Fibroblast of lung (primary cell): Measurements from ENCODE around the gene FASTK. TPM values are rescaled to one million over a fixed set of nuclear protein-coding genes. Genes with fewer than 3 reads are reported as not detected.

ENCODE experiments used
- DNase-seq, 2 donors: peaks; one replicate each; pipeline versions ENCODE4 v3.0.0 to v3.0.0-alpha.2; 2010; ENCODE audit warnings: low read depth in 2 of 2
- H2AFZ ChIP-seq: 2 replicates; pipeline ENCODE4 v1.5.1; 2012; ENCODE audit warnings: low read length, control low read depth, inconsistent platforms
- H3K27ac ChIP-seq: 2 replicates; pipeline ENCODE4 v1.5.1; 2011; ENCODE audit warnings: low read length, control low read depth; ENCODE audit not compliant: insufficient read depth
- H3K27me3 ChIP-seq: 2 replicates; pipeline ENCODE4 v1.5.1; 2011; ENCODE audit warnings: mild to moderate bottlenecking, low read length; ENCODE audit not compliant: control insufficient read depth, insufficient read depth
- H3K36me3 ChIP-seq: 2 replicates; pipeline ENCODE4 v1.5.1; 2011; ENCODE audit warnings: low read length; ENCODE audit not compliant: control insufficient read depth, insufficient read depth
- H3K4me1 ChIP-seq: 2 replicates; pipeline ENCODE4 v1.5.1; 2011; ENCODE audit warnings: low read length; ENCODE audit not compliant: control insufficient read depth, insufficient read depth; ENCODE audit errors: extremely low read depth
- H3K4me2 ChIP-seq: 2 replicates; pipeline ENCODE4 v1.5.1; 2011; ENCODE audit warnings: low read length, control low read depth; ENCODE audit not compliant: insufficient read depth; ENCODE audit errors: extremely low read depth
- H3K4me3 ChIP-seq, 4 experiments: fragments of 200-600 bp in 1 of 4; sonication (generic) in 1 of 4; replicated peaks in 1 of 4; 2 replicates each; pipeline ENCODE4 v1.5.1; 2011 to 2016; ENCODE audit warnings: low read length in 4 of 4, low read depth in 3 of 4, mild to moderate bottlenecking in 3 of 4, control low read depth in 2 of 4, inconsistent platforms in 1 of 4, mixed read lengths in 1 of 4; ENCODE audit not compliant: insufficient read depth in 1 of 4; ENCODE audit errors: control extremely low read depth in 1 of 4
- H3K79me2 ChIP-seq: 2 replicates; pipeline ENCODE4 v1.5.1; 2012; ENCODE audit warnings: mild to moderate bottlenecking, low read length, inconsistent platforms; ENCODE audit not compliant: control insufficient read depth, insufficient read depth
- H3K9ac ChIP-seq: 2 replicates; pipeline ENCODE4 v1.5.1; 2011; ENCODE audit warnings: mild to moderate bottlenecking, low read length, control low read depth; ENCODE audit not compliant: insufficient read depth
- H3K9me3 ChIP-seq: 2 replicates; pipeline ENCODE4 v1.5.1; 2012; ENCODE audit warnings: low read depth, low read length; ENCODE audit not compliant: control insufficient read depth, insufficient read depth
- H4K20me1 ChIP-seq: 2 replicates; pipeline ENCODE4 v1.5.1; 2011; ENCODE audit warnings: low read length; ENCODE audit not compliant: control insufficient read depth, insufficient read depth; ENCODE audit errors: extremely low read depth
- EZH2 ChIP-seq: IDR thresholded peaks from 2 replicates; pipeline ENCODE4 v1.5.1; 2012; ENCODE audit warnings: low read length, control low read depth, mild to moderate bottlenecking; ENCODE audit errors: missing control alignments
- polyA plus RNA-seq, 2 donors: library from polyadenylated mRNA; depleted of rRNA in 1 of 2; stranded (reverse) in 1 of 2; unstranded in 1 of 2; fragments of >200 nt; gene quantifications; 2 replicates each; pipeline ENCODE4 v1.2.1, GENCODE V29; 2011 to 2012; ENCODE audit warnings: missing spikeins in 1 of 2
- total RNA-seq: library from RNA; depleted of rRNA; stranded (reverse); fragments of >200 nt; gene quantifications from 2 replicates; pipeline ENCODE4 v1.2.1, GENCODE V29; 2014
- TF ChIP-seq, protein P1 (sequence below), 2 donors: IDR thresholded peaks in 1 of 2; conservative IDR thresholded peaks in 1 of 2; 1 replicate in 1 of 2; 2 replicates in 1 of 2; pipeline ENCODE4 v1.5.1; 2011 to 2012; ENCODE audit warnings: low read length in 2 of 2, control low read depth in 1 of 2, inconsistent platforms in 1 of 2, low read depth in 1 of 2, mild to moderate bottlenecking in 1 of 2

The FASTK gene
- total and polyA plus RNA-seq, 2 donors (not counting 1 experiment from before 2014, with no cell fraction given) = 33.8 to 69.5 TPM

DNA sequence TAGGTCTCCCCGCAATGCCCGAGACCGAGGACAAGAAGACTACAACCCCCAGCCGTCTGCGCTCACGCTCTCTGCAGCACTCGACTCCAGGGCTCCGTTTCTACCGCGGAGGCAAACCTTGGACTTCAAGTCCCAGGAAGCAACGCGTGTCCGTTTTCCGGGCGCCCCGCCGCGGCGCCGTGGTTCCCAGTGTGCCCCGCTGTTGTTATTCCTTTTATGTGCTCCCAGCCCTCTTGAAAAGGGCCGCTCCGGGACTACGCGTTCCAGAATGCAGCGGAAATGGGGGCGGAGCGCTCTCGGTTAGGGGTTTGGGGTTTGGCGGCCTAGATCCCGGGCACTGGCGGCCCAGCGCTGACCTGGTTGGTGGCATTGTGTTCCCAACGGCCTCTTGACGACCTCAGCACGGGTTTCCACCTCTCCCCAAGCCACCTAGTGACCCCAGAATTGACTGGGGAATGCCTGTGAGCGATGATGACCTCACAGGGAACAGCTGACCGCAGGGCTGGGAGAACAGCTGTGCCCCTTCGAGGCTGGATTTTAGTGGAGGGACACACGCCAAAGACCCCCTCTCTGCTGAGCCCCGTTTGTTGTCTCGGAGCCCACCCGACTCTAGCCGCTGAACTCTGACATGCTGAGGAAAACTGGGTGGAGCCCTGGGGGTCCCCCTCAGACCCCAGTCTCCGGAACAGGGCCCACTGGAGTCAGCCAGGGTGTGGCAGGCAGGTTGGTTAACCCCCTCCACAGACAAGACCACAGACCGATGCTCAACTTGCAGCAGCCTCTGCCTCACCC lies 22.4 kb downstream of the FASTK start:
- Histone ChIP-seq H3K27ac (peak overlapping the region; percentile 93), H2AFZ (peak overlapping the region; percentile 28), H3K9me3 (no peaks in the 10 kb centered on the region), H3K9ac (peak overlapping the region; percentile 54), H3K27me3 (no peaks in the 10 kb centered on the region), H4K20me1 (no peaks in the 10 kb centered on the region), H3K36me3 (peaks cover 1% of the 10 kb centered on the region), H3K4me3 (peak overlapping the region; percentile 34 to 89 (median 58)), H3K4me2 (peak overlapping the region; percentile 71), H3K4me1 (peaks cover 23% of the 10 kb centered on the region), H3K79me2 (peaks cover 30% of the 10 kb centered on the region)
- peak; percentile 100 for DNase-seq
- TF ChIP-seq, protein P1, sequence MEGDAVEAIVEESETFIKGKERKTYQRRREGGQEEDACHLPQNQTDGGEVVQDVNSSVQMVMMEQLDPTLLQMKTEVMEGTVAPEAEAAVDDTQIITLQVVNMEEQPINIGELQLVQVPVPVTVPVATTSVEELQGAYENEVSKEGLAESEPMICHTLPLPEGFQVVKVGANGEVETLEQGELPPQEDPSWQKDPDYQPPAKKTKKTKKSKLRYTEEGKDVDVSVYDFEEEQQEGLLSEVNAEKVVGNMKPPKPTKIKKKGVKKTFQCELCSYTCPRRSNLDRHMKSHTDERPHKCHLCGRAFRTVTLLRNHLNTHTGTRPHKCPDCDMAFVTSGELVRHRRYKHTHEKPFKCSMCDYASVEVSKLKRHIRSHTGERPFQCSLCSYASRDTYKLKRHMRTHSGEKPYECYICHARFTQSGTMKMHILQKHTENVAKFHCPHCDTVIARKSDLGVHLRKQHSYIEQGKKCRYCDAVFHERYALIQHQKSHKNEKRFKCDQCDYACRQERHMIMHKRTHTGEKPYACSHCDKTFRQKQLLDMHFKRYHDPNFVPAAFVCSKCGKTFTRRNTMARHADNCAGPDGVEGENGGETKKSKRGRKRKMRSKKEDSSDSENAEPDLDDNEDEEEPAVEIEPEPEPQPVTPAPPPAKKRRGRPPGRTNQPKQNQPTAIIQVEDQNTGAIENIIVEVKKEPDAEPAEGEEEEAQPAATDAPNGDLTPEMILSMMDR (conservative IDR thresholded peaks at IDR 0.05 in 1 of 2, IDR thresholded peaks at IDR 0.05 in 1 of 2; ENCODE audit: low read depth in 1 of 2, low read length in 2 of 2) = peak in 1 of 2 donors; percentile 0
- TF ChIP-seq EZH2 = no peak

DNA sequence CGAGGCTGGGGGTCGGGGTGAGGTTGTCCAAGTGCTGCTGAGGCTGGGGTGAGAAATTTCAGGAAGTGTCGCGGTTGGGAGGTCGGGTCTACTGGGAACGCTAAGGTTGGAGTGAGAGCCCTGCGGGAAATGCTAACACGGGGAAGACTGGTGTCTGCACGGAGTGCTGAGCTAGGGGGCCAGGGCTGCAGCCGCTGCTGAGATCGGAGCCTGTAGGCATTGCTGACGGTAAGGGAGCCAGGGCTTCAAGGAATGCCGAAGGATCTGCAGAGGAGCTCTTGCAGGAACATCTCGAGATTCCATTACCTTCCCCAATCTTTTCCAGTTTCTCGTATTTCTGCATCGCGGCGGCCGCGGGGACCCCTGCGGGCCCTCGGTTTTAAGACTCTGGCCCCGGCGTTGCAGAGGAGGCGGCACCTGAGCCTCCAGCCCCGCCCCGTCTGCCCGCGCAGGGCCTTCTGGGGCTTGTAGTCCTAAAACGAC lies 23.1 kb downstream of the FASTK start, which contains the start of gene CDK5:
TSS of gene CDK5 (minus strand) at position 392 of the 483 bp plus-strand sequence. CDS start at position 343, 49 bp downstream.
- Histone ChIP-seq H3K79me2 (peaks cover 26% of the 10 kb centered on the region), H4K20me1 (no peaks in the 10 kb centered on the region), H3K9me3 (no peaks in the 10 kb centered on the region), H3K4me2 (peak within 1 kb of the TSS; percentile 85), H3K27me3 (no peaks in the 10 kb centered on the region), H3K4me3 (peak within 1 kb of the TSS; percentile 61 to 89 (median 78)), H3K4me1 (peaks cover 21% of the 10 kb centered on the region), H3K9ac (peak within 1 kb of the TSS; percentile 54), H3K36me3 (peaks cover 1% of the 10 kb centered on the region), H3K27ac (peak within 1 kb of the TSS; percentile 93), H2AFZ (peak within 1 kb of the TSS; percentile 61)
- DNase-seq = no peak
- TF ChIP-seq, protein P1 (conservative IDR thresholded peaks at IDR 0.05 in 1 of 2, IDR thresholded peaks at IDR 0.05 in 1 of 2; ENCODE audit: low read depth in 1 of 2, low read length in 2 of 2) = no peak
- TF ChIP-seq EZH2 = no peak

DNA sequence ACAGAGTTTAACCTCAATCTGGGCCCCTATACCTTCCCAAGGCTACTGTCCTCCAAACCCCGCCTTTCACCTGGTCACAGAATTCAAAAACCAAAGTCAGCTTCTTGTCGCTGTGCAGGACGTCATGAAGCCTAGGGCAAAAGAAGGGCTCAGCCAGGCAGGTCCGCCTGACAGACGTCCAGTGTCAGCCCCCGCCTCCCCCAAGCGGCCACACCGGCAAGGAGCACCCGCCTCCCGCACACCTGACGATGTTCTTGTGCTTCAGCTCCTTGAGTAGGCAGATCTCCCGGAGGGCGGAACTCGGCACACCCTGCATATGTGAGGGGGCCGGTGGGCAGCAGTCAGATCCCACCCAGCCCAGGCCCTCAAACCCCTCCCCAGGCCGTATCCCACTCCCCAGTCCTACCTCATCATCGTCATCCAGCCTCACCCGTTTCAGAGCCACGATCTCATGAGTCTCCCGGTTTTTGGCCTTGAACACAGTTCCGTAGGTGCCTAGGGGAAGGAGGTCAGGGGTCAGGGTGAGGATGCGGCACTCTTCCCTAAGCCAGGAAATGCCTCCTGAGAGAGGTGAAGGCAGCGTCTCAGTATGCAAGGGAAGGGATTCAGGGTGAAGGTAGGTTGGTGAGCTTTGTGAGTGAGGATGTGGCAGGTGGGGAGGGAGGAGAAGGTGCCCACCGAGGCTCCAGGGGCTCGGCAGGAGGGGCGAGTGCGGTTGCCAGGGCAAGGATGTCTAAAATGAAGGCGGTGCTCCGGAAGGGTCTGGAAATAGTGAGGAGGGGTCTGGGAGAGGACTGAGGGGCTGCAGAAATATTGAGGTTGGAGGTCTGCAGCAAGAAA lies 23.7 kb downstream of the FASTK start:
- TF ChIP-seq, protein P1 (conservative IDR thresholded peaks at IDR 0.05 in 1 of 2, IDR thresholded peaks at IDR 0.05 in 1 of 2; ENCODE audit: low read depth in 1 of 2, low read length in 2 of 2) = no peak
- no peak for TF ChIP-seq EZH2

More for the DNA sequence above, 23.7 kb downstream of the FASTK start:
- no peaks in the 10 kb centered on the region for H3K36me3 ChIP-seq
- no peak overlapping the region for H3K27ac ChIP-seq
- H3K4me2 ChIP-seq = peak overlapping the region; percentile 85
- peaks cover 17% of the 10 kb centered on the region for H3K4me1 ChIP-seq
- H3K79me2 ChIP-seq = peaks cover 21% of the 10 kb centered on the region
- DNase-seq = no peak
- H3K27me3 ChIP-seq = no peaks in the 10 kb centered on the region
- H3K9ac ChIP-seq = no peak overlapping the region
- no peaks in the 10 kb centered on the region for H3K9me3 ChIP-seq
- H4K20me1 ChIP-seq = no peaks in the 10 kb centered on the region
- peak overlapping the region; percentile 61 to 89 (median 78) for H3K4me3 ChIP-seq
- H2AFZ ChIP-seq = no peak overlapping the region
